ENCODE data around the gene EXOC4.

DNA sequence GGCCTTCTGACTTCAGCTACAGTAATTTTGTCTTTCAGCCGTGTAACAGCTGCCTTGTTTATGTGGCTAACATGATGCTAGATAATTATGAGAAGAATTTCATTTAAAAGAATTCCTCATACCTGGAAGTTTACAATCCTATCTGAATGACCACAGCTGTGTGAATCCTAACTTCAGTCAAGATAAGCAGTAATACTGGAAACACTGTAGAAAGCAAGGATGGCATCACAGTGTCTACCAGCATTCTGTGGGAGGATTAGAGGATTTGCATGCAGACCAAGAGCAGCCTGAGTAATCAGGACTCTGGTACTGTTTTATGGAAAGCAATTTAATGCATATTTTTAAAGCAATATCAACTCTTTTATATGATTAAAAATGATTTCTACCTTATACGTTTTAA, 282.4 kb downstream of the EXOC4 start:
- TF ChIP-seq, protein P1, sequence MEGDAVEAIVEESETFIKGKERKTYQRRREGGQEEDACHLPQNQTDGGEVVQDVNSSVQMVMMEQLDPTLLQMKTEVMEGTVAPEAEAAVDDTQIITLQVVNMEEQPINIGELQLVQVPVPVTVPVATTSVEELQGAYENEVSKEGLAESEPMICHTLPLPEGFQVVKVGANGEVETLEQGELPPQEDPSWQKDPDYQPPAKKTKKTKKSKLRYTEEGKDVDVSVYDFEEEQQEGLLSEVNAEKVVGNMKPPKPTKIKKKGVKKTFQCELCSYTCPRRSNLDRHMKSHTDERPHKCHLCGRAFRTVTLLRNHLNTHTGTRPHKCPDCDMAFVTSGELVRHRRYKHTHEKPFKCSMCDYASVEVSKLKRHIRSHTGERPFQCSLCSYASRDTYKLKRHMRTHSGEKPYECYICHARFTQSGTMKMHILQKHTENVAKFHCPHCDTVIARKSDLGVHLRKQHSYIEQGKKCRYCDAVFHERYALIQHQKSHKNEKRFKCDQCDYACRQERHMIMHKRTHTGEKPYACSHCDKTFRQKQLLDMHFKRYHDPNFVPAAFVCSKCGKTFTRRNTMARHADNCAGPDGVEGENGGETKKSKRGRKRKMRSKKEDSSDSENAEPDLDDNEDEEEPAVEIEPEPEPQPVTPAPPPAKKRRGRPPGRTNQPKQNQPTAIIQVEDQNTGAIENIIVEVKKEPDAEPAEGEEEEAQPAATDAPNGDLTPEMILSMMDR (conservative IDR thresholded peaks at IDR 0.05): no peak
- TF ChIP-seq ZFX (IDR thresholded peaks at IDR 0.05): no peak
